Astrocyte of the spinal cord (primary cell): Measurements from ENCODE around the gene ERC1.

ENCODE experiments used
- DNase-seq: peaks from one replicate; pipeline ENCODE4 v3.0.0; 2011; ENCODE audit warnings: low read depth, low spot score
- H3K4me3 ChIP-seq: 2 replicates; pipeline ENCODE4 v1.5.1; 2011; ENCODE audit warnings: low read depth, mild to moderate bottlenecking, low read length, moderate library complexity
- in situ Hi-C: cut with HindIII; loops from 2 replicates; pipeline ENCODE4 v1.10.0; 2017; ENCODE audit warnings: low sequenced_read_pairs
- TF ChIP-seq, protein P1 (sequence below): IDR thresholded peaks from 2 replicates; pipeline ENCODE4 v1.5.1; 2012; ENCODE audit warnings: low read depth, mild to moderate bottlenecking, low read length, inconsistent platforms

The ERC1 gene

DNA sequence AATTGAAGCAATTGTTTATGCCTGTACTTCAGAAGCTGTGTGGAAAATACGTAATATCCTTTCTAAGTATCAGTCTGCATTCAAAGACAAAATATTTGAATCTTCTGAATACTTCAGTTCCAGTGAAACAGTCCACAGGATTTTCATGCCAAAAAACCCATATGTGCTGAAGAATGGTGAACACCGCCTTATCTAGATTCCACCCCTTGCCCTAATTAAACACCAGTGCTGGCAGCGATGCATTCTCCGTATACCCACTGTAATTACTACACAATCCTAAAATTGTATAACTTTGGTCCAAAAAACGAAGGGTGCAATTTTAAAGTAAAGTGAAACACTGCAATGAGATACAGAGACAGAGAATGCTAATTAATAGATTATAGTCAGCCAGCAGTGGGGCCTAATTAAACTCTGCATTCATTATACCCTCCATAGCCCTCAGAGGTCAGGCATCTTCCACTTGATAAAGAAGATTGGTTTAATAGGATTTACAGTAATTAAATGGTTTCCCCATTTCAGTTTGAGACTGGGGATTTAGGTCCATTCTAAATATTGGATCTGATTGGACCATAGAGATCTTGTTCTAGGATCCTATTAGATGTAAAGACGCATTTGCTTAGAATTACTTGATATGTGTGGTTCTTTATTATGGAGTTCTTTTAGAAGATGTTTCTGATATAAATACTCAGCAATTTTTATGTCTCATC lies 43.9 kb downstream of the ERC1 start:
- TF ChIP-seq, protein P1, sequence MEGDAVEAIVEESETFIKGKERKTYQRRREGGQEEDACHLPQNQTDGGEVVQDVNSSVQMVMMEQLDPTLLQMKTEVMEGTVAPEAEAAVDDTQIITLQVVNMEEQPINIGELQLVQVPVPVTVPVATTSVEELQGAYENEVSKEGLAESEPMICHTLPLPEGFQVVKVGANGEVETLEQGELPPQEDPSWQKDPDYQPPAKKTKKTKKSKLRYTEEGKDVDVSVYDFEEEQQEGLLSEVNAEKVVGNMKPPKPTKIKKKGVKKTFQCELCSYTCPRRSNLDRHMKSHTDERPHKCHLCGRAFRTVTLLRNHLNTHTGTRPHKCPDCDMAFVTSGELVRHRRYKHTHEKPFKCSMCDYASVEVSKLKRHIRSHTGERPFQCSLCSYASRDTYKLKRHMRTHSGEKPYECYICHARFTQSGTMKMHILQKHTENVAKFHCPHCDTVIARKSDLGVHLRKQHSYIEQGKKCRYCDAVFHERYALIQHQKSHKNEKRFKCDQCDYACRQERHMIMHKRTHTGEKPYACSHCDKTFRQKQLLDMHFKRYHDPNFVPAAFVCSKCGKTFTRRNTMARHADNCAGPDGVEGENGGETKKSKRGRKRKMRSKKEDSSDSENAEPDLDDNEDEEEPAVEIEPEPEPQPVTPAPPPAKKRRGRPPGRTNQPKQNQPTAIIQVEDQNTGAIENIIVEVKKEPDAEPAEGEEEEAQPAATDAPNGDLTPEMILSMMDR, result no peak
- no peak overlapping the region for H3K4me3 ChIP-seq
- DNase-seq, result no peak
- in situ Hi-C loops, result no loop called here

DNA sequence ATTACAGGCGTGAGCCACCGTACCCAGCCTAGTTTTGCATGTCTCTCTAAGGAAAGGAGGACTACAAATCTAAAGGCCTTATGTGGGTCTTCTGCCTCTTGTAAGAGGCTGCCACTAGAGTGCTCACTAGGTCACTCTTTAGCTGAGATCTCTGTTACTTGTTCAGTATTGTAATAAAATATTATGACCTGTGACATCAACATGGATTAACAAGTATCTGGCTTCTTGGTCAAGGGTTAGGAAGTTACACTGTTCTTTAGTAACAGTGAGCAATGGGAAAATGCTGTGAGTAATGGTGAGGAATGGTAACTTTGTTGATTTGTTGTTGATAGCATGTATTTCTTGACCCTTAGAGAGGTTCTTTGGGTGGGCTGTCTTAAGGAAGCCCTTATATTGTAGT lies 50.5 kb downstream of the ERC1 start:
- no peak for DNase-seq
- H3K4me3 ChIP-seq, result no peak overlapping the region
- TF ChIP-seq, protein P1, result no peak
- in situ Hi-C loops, result no loop called here

DNA sequence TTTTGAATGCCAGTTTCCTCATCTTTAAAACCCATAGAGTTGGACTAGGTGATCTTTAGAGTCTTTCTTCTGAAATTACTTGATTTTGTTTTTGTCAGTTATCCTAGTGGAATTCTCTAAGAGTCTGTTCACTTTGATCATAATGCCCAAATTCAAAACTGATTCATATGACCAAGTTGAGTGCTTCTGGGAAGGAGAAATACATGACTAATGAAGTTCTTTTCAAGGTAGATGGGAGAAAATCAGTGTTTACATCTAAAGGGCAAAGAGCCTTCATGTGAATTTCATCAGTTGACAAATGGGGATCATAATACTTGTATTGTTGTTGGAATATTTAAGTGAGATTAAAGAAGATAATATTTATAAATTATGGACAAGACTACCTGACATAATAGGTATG lies 53.2 kb downstream of the ERC1 start:
- no peak overlapping the region for H3K4me3 ChIP-seq
- peak; percentile 5 for DNase-seq
- in situ Hi-C loops, result no loop called here
- TF ChIP-seq, protein P1, result no peak

DNA sequence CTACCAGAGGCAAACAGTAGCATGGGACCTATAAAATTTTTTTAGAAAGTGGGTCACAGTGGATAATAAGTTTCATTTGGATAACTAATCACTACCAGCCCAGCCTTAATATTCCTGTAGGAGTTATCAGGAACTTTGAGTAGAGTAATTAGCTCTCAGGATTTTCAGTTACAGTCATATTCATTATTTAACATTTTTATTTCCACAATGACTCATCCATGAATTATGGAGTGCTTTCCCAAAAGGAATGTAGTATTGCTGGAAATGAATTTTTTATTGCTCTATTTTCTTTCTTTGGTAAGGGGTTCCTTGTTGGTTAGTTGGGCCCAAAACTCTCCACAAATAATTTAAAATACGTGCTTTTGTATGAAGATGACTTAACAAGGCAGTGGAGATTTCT lies 53.7 kb downstream of the ERC1 start:
- in situ Hi-C loops, result no loop called here
- no peak overlapping the region for H3K4me3 ChIP-seq

DNA sequence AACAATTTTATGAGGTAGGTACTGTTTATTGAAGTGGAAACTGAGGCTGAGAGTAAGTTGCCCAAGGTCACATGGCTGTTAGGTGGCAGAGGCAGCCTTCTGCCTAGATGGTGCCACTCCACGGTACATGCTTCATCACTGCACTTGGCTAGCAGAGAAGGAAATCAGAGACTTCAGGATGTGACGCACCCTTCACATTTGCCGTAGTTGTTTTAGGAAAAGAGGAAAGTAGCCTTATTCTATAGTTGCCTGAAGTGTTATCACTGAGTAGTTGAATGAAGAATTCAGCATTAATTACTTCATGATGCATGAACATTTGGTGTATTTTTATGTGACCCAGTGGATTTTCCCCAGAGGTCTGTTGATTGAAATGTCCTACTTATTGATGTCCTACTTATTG lies 55.7 kb downstream of the ERC1 start:
- H3K4me3 ChIP-seq, result no peak overlapping the region
- no peak for DNase-seq
- in situ Hi-C loops, result no loop called here
- TF ChIP-seq, protein P1, result no peak

More for the DNA sequence above, 53.7 kb downstream of the ERC1 start:
- TF ChIP-seq, protein P1, result no peak
- peak; percentile 45 for DNase-seq

DNA sequence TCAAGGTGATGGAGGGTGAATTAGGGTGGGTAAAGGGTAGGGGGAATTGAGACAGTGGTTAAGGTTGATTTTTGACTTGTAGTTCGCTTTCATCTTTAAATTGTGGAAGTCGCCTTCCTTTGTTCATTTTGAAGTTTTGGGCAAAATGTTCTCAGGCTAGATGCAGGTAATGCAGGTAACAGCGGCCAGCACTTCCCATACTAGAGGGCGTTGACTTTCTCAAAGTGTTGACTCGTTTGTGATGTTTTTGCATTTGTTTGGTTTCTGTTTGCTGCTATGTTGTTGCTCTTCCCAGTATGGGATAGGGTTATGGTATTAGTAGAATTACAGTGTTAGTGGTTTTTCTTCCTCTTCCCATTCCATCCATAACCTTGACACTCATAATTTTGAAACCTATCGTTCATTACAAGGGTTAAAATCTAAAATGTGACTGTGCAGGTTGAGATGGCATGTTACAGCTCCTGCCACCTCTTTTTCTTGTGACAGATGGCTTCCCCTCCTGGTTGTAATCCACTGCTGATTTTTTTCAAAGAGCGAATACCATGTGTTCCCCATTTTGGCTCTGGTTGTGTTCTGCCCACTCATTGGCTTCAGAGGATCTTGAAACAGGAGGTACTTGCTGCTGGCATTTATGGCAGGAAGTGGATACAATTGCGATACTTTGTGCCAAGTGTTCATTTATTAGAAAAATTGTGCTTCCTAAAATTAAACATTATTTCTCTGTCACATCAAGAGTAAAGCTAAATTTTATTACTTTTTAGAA lies 57.1 kb downstream of the ERC1 start:
- in situ Hi-C loops, result no loop called here
- DNase-seq, result no peak
- TF ChIP-seq, protein P1, result no peak
- H3K4me3 ChIP-seq, result no peak overlapping the region
